ENCODE results near the gene PRKCD.

Gene PRKCD

GRCh38 chr3:53217175-53217574 lies 56.2 kb downstream of the PRKCD start:
- DNase-seq (ENCODE audit: low read depth), result no peak

GRCh38 chr3:53218131-53218530 lies 57.1 kb downstream of the PRKCD start:
- DNase-seq (ENCODE audit: low read depth), result no peak

GRCh38 chr3:53219895-53220483 lies 59.0 kb downstream of the PRKCD start:
- DNase-seq (ENCODE audit: low read depth), result peak; percentile 68

- DNase-seq (ENCODE audit: low read depth), result no peak
Measured at GRCh38 chr3:53221345-53221744, 60.3 kb downstream of the PRKCD start.

- no peak for DNase-seq (ENCODE audit: low read depth)
Measured at GRCh38 chr3:53221827-53222182, 60.8 kb downstream of the PRKCD start.

GRCh38 chr3:53222183-53222901 lies 61.3 kb downstream of the PRKCD start:
- no peak for DNase-seq (ENCODE audit: low read depth)

GRCh38 chr3:53223025-53223424 lies 62.0 kb downstream of the PRKCD start:
- DNase-seq (ENCODE audit: low read depth), result no peak

- no peak for DNase-seq (ENCODE audit: low read depth)
Measured at GRCh38 chr3:53223541-53223966, 62.5 kb downstream of the PRKCD start.

- DNase-seq (ENCODE audit: low read depth), result no peak
Measured at GRCh38 chr3:53224026-53224425, 63.0 kb downstream of the PRKCD start.

- no peak for DNase-seq (ENCODE audit: low read depth)
Measured at GRCh38 chr3:53224536-53224935, 63.5 kb downstream of the PRKCD start.

- no peak for DNase-seq (ENCODE audit: low read depth)
Measured at GRCh38 chr3:53225181-53225580, 64.2 kb downstream of the PRKCD start.

GRCh38 chr3:53225651-53226050 lies 64.6 kb downstream of the PRKCD start:
- no peak for DNase-seq (ENCODE audit: low read depth)

GRCh38 chr3:53226142-53226840 lies 65.3 kb downstream of the PRKCD start:
- DNase-seq (ENCODE audit: low read depth), result no peak

GRCh38 chr3:53226841-53227407 lies 65.9 kb downstream of the PRKCD start:
- no peak for DNase-seq (ENCODE audit: low read depth)

GRCh38 chr3:53227993-53228885 lies 67.2 kb downstream of the PRKCD start:
- DNase-seq (ENCODE audit: low read depth), result no peak

GRCh38 chr3:53229171-53229570 lies 68.2 kb downstream of the PRKCD start:
- DNase-seq (ENCODE audit: low read depth), result no peak

GRCh38 chr3:53229606-53230005 lies 68.6 kb downstream of the PRKCD start:
- DNase-seq (ENCODE audit: low read depth), result no peak

GRCh38 chr3:53230041-53230621 lies 69.1 kb downstream of the PRKCD start:
- DNase-seq (ENCODE audit: low read depth), result no peak

- DNase-seq (ENCODE audit: low read depth), result no peak
Measured at GRCh38 chr3:53230789-53231188, 69.8 kb downstream of the PRKCD start.

GRCh38 chr3:53231532-53232511 lies 70.8 kb downstream of the PRKCD start:
- DNase-seq (ENCODE audit: low read depth), result no peak
